Liver (tissue), 9 donors: ENCODE data around the gene TMEM175. TPM values are rescaled to one million over a fixed set of nuclear protein-coding genes. Genes with fewer than 3 reads are reported as not detected.
A peak's percentile ranks its signal among the peaks of the same experiment; 100 is the strongest.

Experiments used
- DNase-seq: peaks from one replicate; pipeline ENCODE4 v3.0.0-alpha.2; 2017; ENCODE audit warnings: low spot score
- H3K27ac ChIP-seq, 2 donors: one replicate each; pipeline ENCODE4 v1.7.0; 2013; ENCODE audit warnings: inconsistent platforms in 2 of 2, low read length in 2 of 2, control low read depth in 1 of 2, low read depth in 1 of 2, mild to moderate bottlenecking in 1 of 2
- H3K27me3 ChIP-seq, 4 donors: one replicate each; pipeline versions ENCODE4 v1.6.1 to v1.7.0; 2013; ENCODE audit warnings: low read length in 3 of 4, inconsistent platforms in 1 of 4, mild to moderate bottlenecking in 1 of 4, moderate library complexity in 1 of 4; ENCODE audit not compliant: control insufficient read depth in 4 of 4, insufficient read depth in 4 of 4
- H3K36me3 ChIP-seq, 4 donors: one replicate each; pipeline versions ENCODE4 v1.6.1 to v1.7.0; 2013; ENCODE audit warnings: low read length in 3 of 4, mild to moderate bottlenecking in 3 of 4, low read depth in 1 of 4, moderate library complexity in 1 of 4; ENCODE audit not compliant: control insufficient read depth in 4 of 4, insufficient read depth in 3 of 4
- H3K4me1 ChIP-seq, 4 donors: one replicate each; pipeline versions ENCODE4 v1.6.1 to v1.7.0; 2013; ENCODE audit warnings: low read length in 3 of 4, mild to moderate bottlenecking in 3 of 4, moderate library complexity in 1 of 4; ENCODE audit not compliant: control insufficient read depth in 4 of 4, insufficient read depth in 4 of 4
- H3K4me3 ChIP-seq, 3 donors: one replicate each; pipeline versions ENCODE4 v1.6.1 to v1.7.0; 2013; ENCODE audit warnings: low read length in 3 of 3, control low read depth in 1 of 3, low read depth in 1 of 3, mild to moderate bottlenecking in 1 of 3
- H3K9ac ChIP-seq, 2 donors: one replicate each; pipeline ENCODE4 v1.7.0; 2013; ENCODE audit warnings: low read length in 2 of 2, mild to moderate bottlenecking in 2 of 2, moderate library complexity in 2 of 2, control low read depth in 1 of 2, low read depth in 1 of 2
- H3K9me3 ChIP-seq, 4 donors: one replicate each; pipeline versions ENCODE4 v1.6.1 to v1.7.0; 2013; ENCODE audit warnings: low read length in 3 of 4; ENCODE audit not compliant: control insufficient read depth in 4 of 4
- FOXA2 ChIP-seq: IDR thresholded peaks from 2 replicates; pipeline ENCODE4 v1.6.1; 2016; ENCODE audit warnings: antibody characterized with exemption
- GABPA ChIP-seq, 2 donors: IDR thresholded peaks in 1 of 2; conservative IDR thresholded peaks in 1 of 2; 2 replicates each; pipeline ENCODE4 v1.6.1; 2016; ENCODE audit warnings: antibody characterized with exemption in 2 of 2, mild to moderate bottlenecking in 1 of 2, moderate library complexity in 1 of 2
- HNF4A ChIP-seq, 2 donors: conservative IDR thresholded peaks; 2 replicates each; pipeline ENCODE4 v1.6.1; 2016; ENCODE audit warnings: antibody characterized with exemption in 2 of 2, mild to moderate bottlenecking in 2 of 2
- MAX ChIP-seq: IDR thresholded peaks from 2 replicates; pipeline ENCODE4 v1.6.1; 2016; ENCODE audit warnings: antibody characterized with exemption
- NR2F2 ChIP-seq: IDR thresholded peaks from 2 replicates; pipeline ENCODE4 v1.6.1; 2016; ENCODE audit warnings: antibody characterized with exemption
- RAD21 ChIP-seq, 2 donors: IDR thresholded peaks; 2 replicates each; pipeline ENCODE4 v1.6.1; 2016; ENCODE audit warnings: antibody characterized with exemption in 2 of 2, mild to moderate bottlenecking in 2 of 2
- RXRA ChIP-seq, 2 donors: IDR thresholded peaks; 2 replicates each; pipeline ENCODE4 v1.6.1; 2017 to 2018; ENCODE audit warnings: antibody characterized with exemption in 2 of 2, mild to moderate bottlenecking in 1 of 2
- SP1 ChIP-seq: IDR thresholded peaks from 2 replicates; pipeline ENCODE4 v1.6.1; 2018; ENCODE audit warnings: antibody characterized with exemption, mild to moderate bottlenecking
- TAF1 ChIP-seq: conservative IDR thresholded peaks from 2 replicates; pipeline ENCODE4 v1.6.1; 2016; ENCODE audit warnings: antibody characterized with exemption, mild to moderate bottlenecking
- YY1 ChIP-seq: IDR thresholded peaks from 2 replicates; pipeline ENCODE4 v1.6.1; 2016; ENCODE audit warnings: antibody characterized with exemption, mild to moderate bottlenecking
- ZBTB33 ChIP-seq: IDR thresholded peaks from 2 replicates; pipeline ENCODE4 v1.6.1; 2016; ENCODE audit warnings: antibody characterized with exemption
- WGBS: extraction: QIAGEN DNeasy Blood & Tissue Kit; methylation state at CpG from one replicate; pipeline ENCODE4 v1.1.7; 2013; 5-methylcytosine and 5-hydroxymethylcytosine counted together
- polyA plus RNA-seq, 2 donors: library from polyadenylated mRNA; stranded (reverse) in 1 of 2; unstranded in 1 of 2; fragments of 200-250 nt in 1 of 2; fragments of >200 nt in 1 of 2; fragmentation: Nextera tagmentation in 1 of 2; extraction: Ambion mirVana in 1 of 2; gene quantifications; one replicate each; pipeline versions ENCODE4 v1.2.1 to v1.2.3, GENCODE V29; 2013 to 2015
- total RNA-seq, 2 donors: library from RNA; depleted of rRNA; stranded (reverse); fragments of >200 nt; gene quantifications; one replicate each; pipeline ENCODE4 v1.2.3, GENCODE V29; 2014
- TF ChIP-seq, protein P1 (sequence below): fragments of 150-350 bp; IDR thresholded peaks from 2 replicates; pipeline ENCODE4 v1.5.1; 2017; ENCODE audit warnings: improper control_type of control experiment, low read depth, low read length; ENCODE audit not compliant: missing input control
- TF ChIP-seq, protein P2 (sequence below): IDR thresholded peaks from 2 replicates; pipeline ENCODE4 v1.6.1; 2016; ENCODE audit warnings: antibody characterized with exemption
- TF ChIP-seq, protein P3 (sequence below): IDR thresholded peaks from 2 replicates; pipeline ENCODE4 v1.6.1; 2016; ENCODE audit warnings: antibody characterized with exemption, mild to moderate bottlenecking
- donor health status: healthy.
- donor health status: healthy.
- donor health status: healthy.
- donor health status: healthy.
- donor health status: healthy.

The TMEM175 gene
- total and polyA plus RNA-seq, 4 donors, result 18.6 to 26.3 (median 25.5) TPM

GRCh38 chr4:996030-996996 is 64.1 kb downstream of the TMEM175 start (continued):
- TF ChIP-seq ZBTB33, result no peak

DNA sequence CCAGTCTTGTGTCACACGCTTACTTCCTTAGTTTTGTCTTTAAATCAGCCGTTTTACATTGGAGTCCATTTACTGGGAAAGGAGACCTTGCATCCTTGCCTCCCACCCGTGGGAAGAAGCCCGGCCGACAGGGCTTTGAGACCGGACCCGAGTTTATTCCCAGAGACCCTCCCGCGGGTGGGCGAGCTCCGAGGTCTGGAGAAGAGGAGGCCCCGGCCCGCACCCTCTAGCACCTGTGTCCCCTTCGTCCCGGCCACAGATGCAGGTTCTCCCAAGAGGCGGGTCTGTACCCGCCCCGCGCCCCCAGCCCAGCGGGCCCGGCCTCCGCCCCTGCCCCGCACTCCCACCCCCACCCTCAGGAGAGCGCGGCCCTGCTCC is 64.7 kb downstream of the TMEM175 start:
- H3K4me3 ChIP-seq, result peak overlapping the region in 1 of 3 donors; percentile 44
- no peaks in the 10 kb centered on the region for H3K9me3 ChIP-seq
- DNase-seq, result no peak
- no peak for TF ChIP-seq TAF1
- no peak for TF ChIP-seq NR2F2
- TF ChIP-seq, protein P1, sequence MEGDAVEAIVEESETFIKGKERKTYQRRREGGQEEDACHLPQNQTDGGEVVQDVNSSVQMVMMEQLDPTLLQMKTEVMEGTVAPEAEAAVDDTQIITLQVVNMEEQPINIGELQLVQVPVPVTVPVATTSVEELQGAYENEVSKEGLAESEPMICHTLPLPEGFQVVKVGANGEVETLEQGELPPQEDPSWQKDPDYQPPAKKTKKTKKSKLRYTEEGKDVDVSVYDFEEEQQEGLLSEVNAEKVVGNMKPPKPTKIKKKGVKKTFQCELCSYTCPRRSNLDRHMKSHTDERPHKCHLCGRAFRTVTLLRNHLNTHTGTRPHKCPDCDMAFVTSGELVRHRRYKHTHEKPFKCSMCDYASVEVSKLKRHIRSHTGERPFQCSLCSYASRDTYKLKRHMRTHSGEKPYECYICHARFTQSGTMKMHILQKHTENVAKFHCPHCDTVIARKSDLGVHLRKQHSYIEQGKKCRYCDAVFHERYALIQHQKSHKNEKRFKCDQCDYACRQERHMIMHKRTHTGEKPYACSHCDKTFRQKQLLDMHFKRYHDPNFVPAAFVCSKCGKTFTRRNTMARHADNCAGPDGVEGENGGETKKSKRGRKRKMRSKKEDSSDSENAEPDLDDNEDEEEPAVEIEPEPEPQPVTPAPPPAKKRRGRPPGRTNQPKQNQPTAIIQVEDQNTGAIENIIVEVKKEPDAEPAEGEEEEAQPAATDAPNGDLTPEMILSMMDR, result no peak
- no peak for TF ChIP-seq ZBTB33
- no peak for TF ChIP-seq MAX
- no peak for TF ChIP-seq GABPA (IDR thresholded peaks at IDR 0.05 in 1 of 2, conservative IDR thresholded peaks at IDR 0.05 in 1 of 2)
- TF ChIP-seq, protein P2, sequence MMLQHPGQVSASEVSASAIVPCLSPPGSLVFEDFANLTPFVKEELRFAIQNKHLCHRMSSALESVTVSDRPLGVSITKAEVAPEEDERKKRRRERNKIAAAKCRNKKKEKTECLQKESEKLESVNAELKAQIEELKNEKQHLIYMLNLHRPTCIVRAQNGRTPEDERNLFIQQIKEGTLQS, result no peak
- no peak for TF ChIP-seq RAD21 (IDR thresholded peaks at IDR 0.05)
- no peak for TF ChIP-seq HNF4A (conservative IDR thresholded peaks at IDR 0.05)
- no peak for TF ChIP-seq RXRA (IDR thresholded peaks at IDR 0.05)
- no peak for TF ChIP-seq YY1
- no peak for TF ChIP-seq SP1
- TF ChIP-seq FOXA2, result no peak
- TF ChIP-seq, protein P3, sequence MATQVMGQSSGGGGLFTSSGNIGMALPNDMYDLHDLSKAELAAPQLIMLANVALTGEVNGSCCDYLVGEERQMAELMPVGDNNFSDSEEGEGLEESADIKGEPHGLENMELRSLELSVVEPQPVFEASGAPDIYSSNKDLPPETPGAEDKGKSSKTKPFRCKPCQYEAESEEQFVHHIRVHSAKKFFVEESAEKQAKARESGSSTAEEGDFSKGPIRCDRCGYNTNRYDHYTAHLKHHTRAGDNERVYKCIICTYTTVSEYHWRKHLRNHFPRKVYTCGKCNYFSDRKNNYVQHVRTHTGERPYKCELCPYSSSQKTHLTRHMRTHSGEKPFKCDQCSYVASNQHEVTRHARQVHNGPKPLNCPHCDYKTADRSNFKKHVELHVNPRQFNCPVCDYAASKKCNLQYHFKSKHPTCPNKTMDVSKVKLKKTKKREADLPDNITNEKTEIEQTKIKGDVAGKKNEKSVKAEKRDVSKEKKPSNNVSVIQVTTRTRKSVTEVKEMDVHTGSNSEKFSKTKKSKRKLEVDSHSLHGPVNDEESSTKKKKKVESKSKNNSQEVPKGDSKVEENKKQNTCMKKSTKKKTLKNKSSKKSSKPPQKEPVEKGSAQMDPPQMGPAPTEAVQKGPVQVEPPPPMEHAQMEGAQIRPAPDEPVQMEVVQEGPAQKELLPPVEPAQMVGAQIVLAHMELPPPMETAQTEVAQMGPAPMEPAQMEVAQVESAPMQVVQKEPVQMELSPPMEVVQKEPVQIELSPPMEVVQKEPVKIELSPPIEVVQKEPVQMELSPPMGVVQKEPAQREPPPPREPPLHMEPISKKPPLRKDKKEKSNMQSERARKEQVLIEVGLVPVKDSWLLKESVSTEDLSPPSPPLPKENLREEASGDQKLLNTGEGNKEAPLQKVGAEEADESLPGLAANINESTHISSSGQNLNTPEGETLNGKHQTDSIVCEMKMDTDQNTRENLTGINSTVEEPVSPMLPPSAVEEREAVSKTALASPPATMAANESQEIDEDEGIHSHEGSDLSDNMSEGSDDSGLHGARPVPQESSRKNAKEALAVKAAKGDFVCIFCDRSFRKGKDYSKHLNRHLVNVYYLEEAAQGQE, result no peak
- H3K27me3 ChIP-seq, result no peaks in the 10 kb centered on the region
- H3K27ac ChIP-seq, result no peak overlapping the region
- H3K9ac ChIP-seq, result no peak overlapping the region
- 22% methylated on average over 25 of the region's 25 CpGs for WGBS
- H3K4me1 ChIP-seq, result peaks cover 3 to 26% (median 17%) of the 10 kb centered on the region in 4 donors
- H3K36me3 ChIP-seq, result no peaks in the 10 kb centered on the region
